ENCODE results near the gene GPR135.

GRCh38 chr14:59458486-59458885 is 6.7 kb downstream of the GPR135 start:
- TF ChIP-seq, protein P1, sequence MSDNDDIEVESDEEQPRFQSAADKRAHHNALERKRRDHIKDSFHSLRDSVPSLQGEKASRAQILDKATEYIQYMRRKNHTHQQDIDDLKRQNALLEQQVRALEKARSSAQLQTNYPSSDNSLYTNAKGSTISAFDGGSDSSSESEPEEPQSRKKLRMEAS (IDR thresholded peaks at IDR 0.05): no peak
- no peak for TF ChIP-seq RAD21 (IDR thresholded peaks at IDR 0.05; ENCODE audit: low read depth)
